Measurements from ENCODE around the gene PODXL2.

PODXL2 gene, protein sequence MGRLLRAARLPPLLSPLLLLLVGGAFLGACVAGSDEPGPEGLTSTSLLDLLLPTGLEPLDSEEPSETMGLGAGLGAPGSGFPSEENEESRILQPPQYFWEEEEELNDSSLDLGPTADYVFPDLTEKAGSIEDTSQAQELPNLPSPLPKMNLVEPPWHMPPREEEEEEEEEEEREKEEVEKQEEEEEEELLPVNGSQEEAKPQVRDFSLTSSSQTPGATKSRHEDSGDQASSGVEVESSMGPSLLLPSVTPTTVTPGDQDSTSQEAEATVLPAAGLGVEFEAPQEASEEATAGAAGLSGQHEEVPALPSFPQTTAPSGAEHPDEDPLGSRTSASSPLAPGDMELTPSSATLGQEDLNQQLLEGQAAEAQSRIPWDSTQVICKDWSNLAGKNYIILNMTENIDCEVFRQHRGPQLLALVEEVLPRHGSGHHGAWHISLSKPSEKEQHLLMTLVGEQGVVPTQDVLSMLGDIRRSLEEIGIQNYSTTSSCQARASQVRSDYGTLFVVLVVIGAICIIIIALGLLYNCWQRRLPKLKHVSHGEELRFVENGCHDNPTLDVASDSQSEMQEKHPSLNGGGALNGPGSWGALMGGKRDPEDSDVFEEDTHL

DNA sequence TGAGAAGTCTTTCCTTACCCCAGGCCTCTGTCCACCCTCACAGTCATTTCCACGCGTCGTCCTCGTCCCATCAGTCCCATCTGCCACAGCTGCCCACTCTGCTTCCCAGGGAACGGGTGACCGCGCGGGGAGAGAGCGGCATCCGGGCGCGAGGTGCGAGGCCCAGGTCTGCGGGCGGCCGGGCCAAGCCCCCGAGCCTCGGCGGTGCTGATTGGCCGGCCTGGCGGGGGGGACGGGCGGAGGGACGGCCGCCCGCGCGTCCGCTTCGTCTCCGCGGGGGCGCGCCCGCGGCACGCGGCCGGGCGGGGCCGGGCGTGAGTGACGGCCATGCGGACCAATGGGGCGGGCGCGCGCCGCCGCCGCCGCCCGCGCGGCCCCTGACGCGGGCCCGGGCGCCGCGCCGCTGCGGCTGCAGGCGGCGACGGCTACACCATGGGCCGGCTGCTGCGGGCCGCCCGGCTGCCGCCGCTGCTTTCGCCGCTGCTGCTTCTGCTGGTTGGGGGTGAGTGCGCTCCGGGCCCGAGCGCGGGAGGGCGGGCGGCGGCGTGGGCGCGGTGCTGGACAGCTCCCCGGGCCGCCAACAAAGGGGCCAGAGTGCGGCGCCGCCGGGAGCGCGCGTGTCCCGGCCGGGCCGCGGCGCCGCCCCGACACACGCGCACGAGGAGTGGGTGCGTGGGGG lies at the start of gene PODXL2:
Gene PODXL2, plus strand, starts transcription at position 398 of the 679 bp plus-strand sequence. Its CDS starts 35 bp downstream, at position 433.
- DNase-seq (ENCODE audit: low read depth), result no peak

DNA sequence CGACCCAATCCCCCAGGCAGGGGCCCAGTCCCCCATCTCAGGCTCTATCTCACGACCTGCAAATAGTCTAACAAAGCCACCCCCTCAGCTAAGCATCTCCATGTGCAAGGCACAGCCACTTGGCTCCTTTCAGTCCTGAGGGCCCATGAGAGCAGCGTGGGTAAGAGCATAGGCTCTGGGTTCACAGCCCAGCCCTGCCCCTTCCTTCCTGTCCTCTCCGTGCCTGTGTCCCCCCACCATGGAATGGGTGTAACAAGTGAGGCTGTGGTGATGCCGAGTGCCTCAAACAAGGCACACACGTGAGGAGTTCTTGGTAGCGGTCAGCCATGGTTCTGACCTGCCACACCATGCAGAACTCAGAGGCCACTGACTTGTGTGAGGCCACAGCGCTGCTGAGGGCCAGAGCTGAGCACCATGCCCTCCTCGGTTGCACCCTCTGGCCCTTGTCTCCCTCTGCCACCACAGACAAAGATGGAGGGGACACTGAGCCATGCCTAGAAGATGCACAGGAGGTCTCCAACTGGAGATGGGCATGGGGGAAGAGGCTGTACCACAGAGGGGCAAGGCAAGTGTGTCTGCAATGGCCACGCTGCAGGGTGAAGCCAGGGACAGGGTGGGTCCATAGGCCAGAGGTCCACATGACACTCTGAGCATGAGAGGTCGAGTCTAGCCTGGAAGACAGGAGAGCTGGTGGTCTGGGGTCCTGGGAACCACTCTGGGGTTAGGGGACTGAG lies 48.5 kb upstream of the PODXL2 start:
- no peak for DNase-seq (ENCODE audit: low read depth)

DNA sequence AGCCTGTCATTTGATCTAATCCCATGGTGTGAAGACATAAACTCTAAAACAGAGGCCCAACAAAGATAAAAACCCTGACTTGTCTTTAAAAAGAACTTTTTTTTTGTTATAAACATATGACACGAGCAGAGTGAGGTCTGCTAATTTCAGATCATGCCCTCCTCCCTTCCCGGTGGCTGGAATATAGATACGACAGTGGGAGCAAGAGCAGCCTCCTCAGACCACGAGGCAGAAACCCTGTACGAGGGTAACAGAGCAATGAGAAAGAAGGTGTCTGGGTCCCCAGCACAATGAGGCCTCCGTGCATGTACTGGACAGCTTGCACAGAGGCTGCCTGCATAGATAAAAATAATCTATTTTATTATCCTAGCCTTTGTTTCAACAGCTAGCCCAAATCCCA lies 44.3 kb upstream of the PODXL2 start:
- no peak for DNase-seq (ENCODE audit: low read depth)

DNA sequence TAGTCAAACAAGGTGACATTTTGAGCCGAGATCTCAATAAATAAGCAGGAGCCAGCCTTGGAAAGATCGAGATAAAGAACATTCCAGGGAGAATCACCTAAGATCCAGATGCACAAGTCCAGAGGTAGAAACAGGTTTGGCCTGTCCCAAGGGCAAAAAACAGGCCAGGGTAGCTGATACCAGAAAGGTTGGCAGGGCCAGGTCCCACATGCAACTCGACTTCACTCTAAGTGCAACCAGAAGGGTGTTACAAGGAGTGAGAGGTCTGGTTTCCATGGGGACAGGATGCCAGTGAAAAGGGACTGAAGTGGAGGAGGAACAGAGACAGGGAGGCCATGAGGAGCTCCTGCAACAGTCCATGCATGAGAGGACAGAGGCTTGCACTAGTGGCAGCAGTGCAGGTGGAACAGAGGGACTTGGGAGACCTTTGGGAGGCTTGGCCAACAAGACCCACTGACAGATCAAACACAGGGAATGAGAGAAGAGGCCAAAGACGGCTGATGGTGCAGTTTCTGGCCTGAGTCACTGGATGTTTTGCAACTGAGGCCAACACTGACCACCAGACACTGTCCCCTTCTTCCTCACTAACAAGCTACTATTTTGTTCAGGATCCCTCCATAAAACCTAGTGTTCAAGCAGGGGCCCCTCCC lies 43.7 kb upstream of the PODXL2 start:
- DNase-seq (ENCODE audit: low read depth), result no peak

DNA sequence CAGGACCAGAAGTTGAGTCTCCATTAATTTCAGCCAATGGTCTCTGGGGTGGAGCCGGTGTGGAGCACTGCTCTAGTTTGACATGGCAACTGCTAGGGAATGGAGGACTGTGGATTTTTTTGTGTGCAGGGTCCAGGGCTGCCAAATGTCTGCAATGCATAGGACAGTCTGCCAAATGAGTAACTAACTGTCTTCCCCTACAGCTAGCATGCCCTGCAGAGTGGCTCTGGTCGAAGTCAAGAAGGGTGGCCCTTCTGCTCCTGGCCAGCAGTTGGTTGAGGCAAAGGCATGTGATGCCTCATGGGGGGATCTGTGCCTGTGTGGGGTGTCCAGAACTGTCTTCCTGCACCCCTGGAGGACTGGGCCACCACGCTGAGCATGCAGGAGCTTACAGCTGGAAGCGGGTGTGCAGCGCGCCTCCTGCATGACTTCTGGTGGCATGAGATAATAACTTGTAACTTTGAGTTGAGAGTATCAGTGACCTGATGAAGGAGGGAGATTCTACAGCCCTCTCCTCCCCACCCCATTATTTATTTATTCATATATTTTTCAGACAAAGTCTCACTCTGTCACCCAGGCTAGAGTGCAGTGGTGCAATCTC lies 43.1 kb upstream of the PODXL2 start:
- no peak for DNase-seq (ENCODE audit: low read depth)

DNA sequence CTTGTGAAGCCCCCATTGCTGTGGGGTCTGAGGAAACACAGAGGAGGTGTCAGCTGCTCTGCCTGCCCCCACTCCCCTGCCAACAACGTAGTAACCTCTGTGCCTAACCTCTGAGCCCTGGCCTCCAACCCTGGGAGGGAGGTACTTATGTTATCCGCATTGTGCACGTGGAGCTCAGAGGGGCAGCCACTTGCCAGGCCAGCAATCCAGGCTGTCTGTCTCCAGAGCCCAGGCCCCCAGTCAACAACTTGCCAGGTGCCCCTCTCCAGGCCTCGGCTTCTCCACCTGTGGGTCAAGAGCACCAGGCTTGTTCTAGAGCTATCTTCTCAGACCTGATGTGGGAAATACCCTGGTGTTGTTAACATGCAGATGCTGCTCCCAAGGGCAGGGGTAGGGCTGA lies 41.1 kb upstream of the PODXL2 start:
- DNase-seq (ENCODE audit: low read depth), result no peak

DNA sequence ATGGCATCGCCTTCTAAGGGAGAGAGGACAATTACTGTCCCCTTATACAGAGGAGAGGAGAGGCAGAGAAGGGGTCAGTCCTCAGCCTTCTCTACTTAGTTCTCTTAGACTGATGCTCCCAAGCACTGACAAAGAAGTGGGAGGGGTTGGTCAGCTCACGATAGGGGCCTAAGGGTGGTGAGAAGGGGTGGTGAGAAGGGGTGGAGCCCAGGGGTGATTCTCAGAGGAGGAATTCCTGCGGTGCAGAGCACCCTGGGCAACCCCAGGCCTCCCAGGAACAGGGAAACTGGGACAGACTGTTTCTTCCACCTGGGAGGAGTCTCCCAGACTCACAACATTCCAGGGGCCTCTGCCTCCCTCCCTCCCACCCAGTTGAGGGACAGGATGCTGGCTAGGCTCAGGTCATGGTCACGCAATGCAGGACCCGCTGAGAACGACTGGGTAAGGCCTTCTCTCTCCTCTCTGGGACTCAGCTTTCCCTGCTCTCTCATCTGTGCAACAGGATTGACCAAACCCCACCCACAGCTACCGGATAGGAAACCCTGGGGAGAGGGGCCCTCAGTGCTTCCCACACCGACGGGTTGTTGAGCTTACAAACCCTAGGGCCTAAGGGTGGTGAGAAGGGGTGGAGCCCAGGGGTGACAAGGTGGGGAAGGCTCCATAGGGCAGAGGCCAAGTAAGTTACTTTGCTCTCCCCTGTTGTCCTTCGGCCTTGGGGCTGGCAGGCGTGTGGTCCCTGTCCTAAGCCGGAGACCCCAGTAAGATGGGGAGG lies 40.0 kb upstream of the PODXL2 start:
- DNase-seq (ENCODE audit: low read depth), result no peak

DNA sequence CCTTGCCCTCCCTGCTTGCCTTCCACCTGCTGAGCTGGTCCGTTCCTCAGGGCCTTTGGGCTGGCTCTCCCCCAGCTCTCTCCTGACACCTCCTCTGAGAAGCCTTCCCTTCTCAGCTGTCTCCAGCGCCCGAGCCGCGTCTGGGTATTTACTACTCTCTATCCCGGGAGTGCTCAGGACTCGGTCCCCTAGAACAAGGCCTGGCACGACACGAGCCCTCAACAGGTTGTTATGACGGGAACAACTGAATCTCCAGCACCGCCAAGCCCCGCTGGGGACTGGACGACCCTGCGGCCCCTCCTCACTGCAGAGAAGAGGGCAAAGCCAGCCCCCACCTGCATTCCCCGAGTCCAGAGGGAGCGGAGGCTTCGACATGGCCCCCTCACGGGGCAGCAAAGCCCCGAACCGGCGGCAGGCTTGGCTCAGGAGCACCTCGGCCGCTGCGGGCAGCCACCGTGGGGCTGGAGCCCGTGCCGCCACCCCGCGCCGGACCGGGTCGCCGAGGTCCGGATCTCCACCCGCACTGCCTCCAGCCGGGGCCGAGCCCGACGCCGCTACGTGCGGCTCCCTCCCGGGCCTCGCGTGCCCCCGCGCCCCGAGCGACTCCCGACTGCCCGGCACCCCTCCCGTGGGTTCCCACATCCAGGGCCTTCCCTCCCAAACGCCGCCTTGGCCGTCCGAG lies 39.2 kb upstream of the PODXL2 start:
- DNase-seq (ENCODE audit: low read depth), result no peak

DNA sequence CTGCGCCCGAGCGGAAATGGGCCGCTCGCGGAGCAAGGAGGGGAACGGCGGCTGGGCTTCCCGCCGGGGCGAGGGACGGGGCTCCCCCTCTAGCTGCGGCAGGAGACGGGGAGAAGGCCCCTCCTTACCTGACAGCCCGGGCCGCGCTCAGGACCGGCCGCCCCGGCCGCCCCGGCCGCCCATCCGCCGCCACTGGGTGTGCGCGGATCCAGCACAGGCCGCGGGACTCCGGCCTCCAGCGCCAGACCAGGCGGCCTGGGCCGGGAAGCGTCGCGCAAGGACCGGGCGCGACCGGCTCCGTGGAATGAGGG lies 38.7 kb upstream of the PODXL2 start:
- DNase-seq (ENCODE audit: low read depth), result no peak

DNA sequence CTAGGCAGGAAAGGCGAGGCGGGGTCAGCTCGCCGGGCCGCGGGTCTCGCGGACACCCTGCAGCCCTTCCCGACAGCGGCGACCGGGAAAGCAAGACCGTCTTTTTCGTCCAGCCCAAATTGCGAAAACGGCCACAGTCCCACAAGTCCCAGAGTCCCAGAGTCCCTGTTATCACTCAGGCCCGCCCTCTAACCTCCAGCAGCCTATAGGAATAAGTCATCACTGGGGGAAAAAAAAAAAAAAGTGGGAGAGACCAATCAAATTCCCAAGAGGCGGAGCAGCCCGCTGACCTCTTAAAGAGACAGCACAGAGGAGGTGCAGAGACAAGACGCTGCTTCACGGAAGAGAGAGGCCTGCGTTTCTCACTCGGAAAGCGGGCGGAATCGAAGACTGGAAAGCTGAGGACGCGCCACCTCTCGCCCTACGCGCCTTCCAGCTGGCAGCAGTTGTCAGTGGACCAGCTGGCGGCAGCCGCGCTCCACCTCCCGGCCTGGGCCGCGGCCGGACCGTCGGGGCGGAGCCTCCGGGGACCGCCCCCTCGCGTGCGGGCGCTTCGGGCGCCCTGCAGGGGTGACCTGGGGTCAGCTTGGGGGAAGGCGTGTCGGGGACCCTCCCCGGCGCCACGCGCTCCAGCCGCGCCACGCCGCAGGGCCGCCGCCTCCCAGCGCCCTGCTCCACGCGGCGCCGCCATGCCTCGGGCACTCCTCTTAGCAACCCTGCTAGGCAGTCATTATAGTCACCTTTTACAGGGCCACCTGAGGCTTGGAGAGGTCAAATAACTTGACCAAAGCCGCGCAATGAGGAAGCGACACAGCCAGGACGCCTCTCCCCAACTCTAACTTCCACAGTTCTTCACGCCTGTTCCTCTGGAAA lies 38.2 kb upstream of the PODXL2 start, which contains the start of gene TPRA1:
Gene TPRA1, minus strand, starts transcription at position 141 of the 873 bp plus-strand sequence. CDS start 10,587 bp downstream, outside the sequence.
- peak; percentile 85 for DNase-seq (ENCODE audit: low read depth)

DNA sequence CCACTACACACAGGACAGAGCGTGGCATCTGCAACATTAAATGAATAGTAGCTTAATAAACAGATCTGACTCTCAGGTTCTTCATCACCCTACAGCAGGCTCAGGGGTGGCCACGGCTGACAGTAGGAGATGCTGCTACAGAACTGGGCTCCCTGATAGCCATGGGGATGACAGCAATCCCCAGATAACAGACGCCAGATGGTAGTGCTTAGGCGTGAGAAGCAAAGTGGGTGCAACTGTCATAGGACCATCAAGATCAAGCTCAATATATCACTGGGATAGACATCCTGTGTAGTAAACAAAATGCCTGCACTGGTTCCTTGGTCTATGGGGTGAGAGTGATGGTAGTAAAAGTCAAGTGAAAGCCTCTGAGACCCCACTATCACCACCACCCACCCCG lies 35.8 kb upstream of the PODXL2 start:
- DNase-seq (ENCODE audit: low read depth), result no peak

DNA sequence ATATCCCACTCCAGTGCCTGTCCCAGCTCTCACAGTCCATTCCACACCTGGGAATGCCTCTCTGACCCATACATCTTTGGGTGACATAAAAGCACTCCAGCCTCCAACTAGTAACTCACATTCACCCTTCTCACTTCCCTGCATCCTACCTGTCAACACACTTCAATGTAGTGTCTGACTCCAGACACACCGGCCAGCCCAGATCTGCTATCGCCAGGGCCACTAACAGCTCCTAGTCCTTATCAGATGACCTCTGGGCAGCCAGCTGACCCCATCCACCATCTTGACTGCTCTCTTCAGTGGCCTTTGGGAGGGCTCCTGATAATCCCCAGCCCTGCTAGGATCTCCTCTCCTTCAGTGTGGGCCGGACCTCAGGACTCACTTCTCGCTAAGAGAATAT lies 33.7 kb upstream of the PODXL2 start:
- DNase-seq (ENCODE audit: low read depth), result no peak

DNA sequence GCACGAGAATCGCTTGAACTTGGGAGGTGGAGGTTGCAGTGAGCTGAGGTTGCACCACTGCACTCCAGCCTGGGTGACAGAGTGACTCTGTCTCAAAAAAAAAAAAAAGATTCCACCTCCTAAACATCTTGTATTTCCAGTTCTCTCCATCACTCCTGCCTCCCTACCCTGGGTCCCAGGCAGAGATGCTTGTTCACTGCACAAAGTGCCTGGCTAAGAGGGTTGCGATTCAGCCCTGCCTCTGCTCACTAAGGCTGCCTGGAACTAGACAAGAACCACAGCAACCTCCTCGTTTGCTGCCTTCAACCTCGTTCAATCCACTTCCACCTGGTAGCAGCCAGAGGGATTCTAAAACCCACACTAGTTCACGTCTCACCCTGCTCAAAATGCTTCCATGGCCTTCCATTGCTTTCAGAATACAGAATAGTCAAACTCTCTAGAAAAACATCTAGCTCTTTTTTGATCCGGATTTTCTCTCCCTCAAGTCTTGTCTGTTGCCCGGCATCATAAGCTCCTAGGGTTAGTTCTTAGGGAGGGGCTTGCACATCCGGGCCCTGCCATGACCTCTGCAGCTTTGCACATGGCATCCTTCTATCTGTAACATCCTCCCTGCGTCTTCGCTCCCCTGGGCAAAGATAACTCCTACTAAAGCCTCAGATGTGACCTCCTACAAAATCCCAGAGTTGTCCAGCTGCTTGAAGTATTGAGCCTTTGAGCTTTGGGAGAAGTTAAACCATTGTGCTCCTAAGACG lies 31.8 kb upstream of the PODXL2 start:
- no peak for DNase-seq (ENCODE audit: low read depth)

DNA sequence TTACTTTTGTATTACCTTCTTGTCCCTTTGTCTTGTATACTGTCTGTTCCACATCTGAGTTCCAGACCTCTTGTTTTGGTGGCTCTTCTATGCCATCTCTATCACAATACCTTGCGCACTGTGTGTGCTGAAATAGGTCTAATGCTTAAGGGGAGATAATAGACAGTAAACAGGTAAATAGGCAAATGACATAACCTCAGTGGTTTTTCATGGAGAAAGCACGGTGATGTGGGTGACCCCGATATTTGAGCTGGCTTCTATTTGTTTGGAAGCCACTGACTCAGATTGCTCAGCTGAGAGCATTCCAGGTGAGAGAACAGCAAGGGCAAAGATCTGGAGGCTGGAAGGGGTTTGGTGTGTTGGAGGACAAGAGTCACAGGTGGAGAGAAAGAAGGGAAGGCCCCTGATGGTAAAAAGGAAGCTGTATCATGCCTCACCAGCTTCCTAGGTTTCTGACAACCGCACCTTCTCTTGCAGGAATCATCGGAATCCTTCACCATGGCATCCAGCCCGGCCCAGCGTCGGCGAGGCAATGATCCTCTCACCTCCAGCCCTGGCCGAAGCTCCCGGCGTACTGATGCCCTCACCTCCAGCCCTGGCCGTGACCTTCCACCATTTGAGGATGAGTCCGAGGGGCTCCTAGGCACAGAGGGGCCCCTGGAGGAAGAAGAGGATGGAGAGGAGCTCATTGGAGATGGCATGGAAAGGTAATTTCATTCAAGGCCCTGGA lies 30.0 kb upstream of the PODXL2 start:
- no peak for DNase-seq (ENCODE audit: low read depth)

DNA sequence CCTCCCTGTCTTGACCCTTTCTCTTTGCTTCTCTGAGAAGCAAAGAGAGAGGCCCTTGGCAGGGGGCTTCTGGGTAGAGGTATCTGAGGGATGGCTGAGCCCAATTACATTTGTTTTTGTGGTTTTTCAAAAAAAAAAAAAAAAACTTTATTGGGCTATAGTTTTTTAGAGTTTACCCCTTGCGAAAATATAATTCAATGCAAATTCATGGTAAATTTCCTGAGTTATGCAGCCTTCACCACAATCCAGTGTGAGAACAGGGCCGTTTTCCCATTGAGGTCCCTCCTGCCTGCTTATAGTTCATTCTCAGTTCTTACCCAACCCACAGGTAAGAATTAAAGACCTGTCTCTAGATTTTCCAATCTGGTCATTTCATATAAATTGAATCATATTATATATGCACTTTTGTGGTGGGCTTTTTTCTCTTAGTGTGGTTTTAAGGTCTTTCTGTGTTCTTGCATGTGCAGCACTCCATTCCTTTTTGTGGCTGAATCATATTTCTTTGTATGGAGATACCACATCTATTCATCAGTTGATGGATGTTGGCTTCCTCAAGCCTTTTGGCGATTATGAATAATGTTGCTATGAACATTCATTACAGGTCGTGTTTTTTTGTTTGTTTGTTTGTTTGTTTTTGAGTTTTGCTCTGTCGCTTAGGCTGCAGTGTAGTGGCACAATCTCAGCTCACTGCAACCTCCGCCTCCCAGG lies 28.1 kb upstream of the PODXL2 start:
- DNase-seq (ENCODE audit: low read depth), result no peak

DNA sequence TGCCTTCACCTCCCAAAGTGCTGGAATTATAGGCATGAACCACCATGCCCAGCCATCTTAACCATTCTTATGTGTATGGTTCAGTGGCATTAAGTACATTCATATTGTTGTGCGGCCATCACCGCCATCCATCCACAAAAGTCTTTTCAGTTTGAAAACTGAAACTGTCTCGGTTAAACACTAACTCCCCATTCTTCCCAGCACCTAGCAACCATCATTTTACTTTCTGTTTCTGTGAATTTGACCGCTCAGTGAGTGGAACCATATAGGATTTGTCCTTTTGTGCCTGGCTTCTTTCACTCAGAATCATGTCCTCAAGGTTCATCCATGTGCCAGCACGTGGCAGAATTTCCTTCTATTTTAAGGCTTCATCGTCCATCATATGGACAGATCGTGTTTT lies 24.9 kb upstream of the PODXL2 start:
- no peak for DNase-seq (ENCODE audit: low read depth)

DNA sequence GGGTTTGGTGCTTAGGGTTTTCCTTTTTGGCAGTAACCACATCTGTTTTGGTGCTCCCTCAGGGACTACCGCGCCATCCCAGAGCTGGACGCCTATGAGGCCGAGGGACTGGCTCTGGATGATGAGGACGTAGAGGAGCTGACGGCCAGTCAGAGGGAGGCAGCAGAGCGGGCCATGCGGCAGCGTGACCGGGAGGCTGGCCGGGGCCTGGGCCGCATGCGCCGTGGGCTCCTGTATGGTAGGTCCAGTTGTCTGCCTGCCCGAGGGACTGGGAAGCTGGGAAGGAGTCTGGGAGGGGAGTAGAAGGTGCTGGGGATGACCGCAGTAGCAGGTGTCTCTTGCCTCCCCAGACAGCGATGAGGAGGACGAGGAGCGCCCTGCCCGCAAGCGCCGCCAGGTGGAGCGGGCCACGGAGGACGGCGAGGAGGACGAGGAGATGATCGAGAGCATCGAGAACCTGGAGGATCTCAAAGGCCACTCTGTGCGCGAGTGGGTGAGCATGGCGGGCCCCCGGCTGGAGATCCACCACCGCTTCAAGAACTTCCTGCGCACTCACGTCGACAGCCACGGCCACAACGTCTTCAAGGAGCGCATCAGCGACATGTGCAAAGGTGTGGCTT lies 24.3 kb upstream of the PODXL2 start:
- no peak for DNase-seq (ENCODE audit: low read depth)

All from non-pigmented ciliary epithelial cell (primary cell).